ENCODE results near the gene EPG5. TPM values are rescaled to one million over a fixed set of nuclear protein-coding genes. Genes with fewer than 3 reads are reported as not detected.

EPG5 gene, protein sequence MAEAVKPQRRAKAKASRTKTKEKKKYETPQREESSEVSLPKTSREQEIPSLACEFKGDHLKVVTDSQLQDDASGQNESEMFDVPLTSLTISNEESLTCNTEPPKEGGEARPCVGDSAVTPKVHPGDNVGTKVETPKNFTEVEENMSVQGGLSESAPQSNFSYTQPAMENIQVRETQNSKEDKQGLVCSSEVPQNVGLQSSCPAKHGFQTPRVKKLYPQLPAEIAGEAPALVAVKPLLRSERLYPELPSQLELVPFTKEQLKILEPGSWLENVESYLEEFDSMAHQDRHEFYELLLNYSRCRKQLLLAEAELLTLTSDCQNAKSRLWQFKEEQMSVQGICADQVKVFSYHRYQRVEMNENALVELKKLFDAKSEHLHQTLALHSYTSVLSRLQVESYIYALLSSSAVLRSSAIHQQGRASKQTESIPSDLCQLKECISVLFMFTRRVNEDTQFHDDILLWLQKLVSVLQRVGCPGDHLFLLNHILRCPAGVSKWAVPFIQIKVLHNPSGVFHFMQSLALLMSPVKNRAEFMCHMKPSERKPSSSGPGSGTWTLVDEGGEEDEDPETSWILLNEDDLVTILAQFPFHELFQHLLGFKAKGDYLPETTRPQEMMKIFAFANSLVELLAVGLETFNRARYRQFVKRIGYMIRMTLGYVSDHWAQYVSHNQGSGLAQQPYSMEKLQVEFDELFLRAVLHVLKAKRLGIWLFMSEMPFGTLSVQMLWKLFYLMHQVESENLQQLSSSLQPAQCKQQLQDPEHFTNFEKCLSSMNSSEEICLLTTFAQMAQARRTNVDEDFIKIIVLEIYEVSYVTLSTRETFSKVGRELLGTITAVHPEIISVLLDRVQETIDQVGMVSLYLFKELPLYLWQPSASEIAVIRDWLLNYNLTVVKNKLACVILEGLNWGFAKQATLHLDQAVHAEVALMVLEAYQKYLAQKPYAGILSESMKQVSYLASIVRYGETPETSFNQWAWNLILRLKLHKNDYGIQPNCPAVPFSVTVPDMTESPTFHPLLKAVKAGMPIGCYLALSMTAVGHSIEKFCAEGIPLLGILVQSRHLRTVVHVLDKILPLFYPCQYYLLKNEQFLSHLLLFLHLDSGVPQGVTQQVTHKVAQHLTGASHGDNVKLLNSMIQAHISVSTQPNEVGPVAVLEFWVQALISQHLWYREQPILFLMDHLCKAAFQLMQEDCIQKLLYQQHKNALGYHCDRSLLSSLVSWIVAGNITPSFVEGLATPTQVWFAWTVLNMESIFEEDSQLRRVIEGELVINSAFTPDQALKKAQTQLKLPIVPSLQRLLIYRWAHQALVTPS (N-terminal part only)
- total RNA-seq (2022; extraction: Qiagen RNA extraction; ENCODE audit: low read depth): 3.7 to 4.9 TPM (median 4.6 TPM) in 5 replicates

DNA sequence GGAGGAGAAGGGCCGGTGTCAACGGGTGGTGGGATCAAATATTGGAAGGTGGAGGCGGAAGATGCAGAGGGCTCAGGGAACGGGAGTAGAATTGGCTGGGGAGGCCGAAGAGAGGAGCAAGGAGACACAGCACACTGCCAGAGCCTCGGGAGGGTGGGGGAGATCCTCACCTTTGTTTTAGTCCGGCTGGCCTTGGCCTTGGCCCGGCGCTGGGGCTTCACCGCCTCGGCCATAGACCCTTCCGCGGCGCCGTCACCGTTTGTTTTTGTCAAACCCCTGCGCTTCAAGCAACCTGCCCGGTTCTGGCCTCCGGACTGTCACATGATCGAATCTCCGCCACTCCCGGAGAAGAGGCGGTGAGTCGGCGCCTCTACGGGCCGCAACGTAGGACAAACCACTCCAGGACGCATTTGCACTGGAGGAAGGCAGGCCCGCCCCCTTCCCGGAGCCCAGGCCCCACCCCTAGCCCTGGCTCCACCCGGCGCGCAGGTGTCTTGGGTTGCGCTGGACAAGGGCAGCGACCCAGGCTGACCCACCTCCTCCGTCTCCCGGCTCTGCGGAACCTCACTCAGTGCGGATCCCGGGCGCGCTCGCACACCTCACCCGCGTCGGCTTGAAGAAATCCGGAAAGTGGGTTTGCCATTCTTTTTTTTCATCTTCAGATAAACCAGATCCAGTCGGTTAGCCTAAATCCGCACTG lies at the start of gene EPG5:
Gene EPG5 (minus strand): TSS at position 323 of the 700 bp plus-strand sequence. CDS start 90 bp downstream, at position 233.

DNA sequence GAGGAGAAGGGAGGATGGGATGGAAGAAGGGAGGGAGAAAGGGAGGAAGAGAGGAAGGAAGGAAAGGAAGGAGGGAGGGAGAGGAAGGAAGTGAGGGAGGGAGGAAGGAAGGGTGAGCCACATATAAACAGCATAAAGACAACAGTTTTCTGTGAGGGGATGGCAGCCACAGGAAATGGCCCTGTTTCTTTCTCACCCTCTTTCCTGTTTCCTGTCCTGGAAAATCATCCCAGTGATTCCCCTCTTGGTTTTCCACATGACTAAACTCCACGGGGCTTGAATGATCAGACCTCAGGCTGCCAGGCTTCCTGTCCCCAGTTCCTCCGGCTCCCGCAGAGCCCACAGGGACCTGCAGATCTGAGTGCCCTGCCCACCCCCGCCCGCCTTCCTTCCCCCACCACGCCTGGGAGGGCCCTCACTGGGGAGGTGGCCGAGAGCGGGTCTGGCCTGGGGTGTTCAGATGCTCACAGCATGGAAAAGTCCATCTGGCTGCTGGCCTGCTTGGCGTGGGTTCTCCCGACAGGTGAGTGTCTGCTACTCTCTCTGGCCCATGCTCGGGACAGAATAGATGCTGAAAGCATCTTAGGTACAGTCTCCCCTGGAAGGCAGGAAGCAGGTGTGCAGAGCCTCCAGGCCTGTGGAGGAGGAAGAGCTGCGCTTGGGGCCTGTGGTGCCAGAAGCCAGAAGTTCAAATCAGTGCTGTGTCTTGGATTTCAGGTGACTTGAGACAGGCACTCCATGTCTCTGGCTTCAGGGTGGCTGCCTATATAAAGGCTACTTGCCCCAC lies 141.7 kb downstream of the EPG5 start, which contains the start of gene SIGLEC15:
Gene SIGLEC15 (plus strand): TSS at position 418 of the 787 bp plus-strand sequence. CDS start 54 bp downstream, at position 472.

Other genes starting within 250 kb of the EPG5 start
- not detected in 5 replicates for gene SLC14A1, start 243.1 kb downstream of the EPG5 start, total RNA-seq (2022; extraction: Qiagen RNA extraction; ENCODE audit: low read depth)
- gene SIGLEC15, start 141.7 kb downstream of the EPG5 start, total RNA-seq (2022; extraction: Qiagen RNA extraction; ENCODE audit: low read depth): 0.05 to 0.12 TPM in 2 of 5 replicates, not detected in the others
- gene PSTPIP2, start 104.9 kb upstream of the EPG5 start, total RNA-seq (2022; extraction: Qiagen RNA extraction; ENCODE audit: low read depth): 0.21 to 0.38 TPM (median 0.32 TPM) in 5 replicates
- gene ATP5F1A, start 131.0 kb upstream of the EPG5 start, total RNA-seq (2022; extraction: Qiagen RNA extraction; ENCODE audit: low read depth): 292 to 334 TPM (median 315 TPM) in 5 replicates
- gene HAUS1, start 137.1 kb upstream of the EPG5 start, total RNA-seq (2022; extraction: Qiagen RNA extraction; ENCODE audit: low read depth): 30.6 to 70.2 TPM (median 34.2 TPM) in 5 replicates